SW480 (cell line): ENCODE measurements around the gene RASGRP1.

Source experiments
- DNase-seq: peaks from one replicate; pipeline ENCODE4 v3.0.0-alpha.2; 2016; ENCODE audit warnings: low spot score

Gene RASGRP1

DNA sequence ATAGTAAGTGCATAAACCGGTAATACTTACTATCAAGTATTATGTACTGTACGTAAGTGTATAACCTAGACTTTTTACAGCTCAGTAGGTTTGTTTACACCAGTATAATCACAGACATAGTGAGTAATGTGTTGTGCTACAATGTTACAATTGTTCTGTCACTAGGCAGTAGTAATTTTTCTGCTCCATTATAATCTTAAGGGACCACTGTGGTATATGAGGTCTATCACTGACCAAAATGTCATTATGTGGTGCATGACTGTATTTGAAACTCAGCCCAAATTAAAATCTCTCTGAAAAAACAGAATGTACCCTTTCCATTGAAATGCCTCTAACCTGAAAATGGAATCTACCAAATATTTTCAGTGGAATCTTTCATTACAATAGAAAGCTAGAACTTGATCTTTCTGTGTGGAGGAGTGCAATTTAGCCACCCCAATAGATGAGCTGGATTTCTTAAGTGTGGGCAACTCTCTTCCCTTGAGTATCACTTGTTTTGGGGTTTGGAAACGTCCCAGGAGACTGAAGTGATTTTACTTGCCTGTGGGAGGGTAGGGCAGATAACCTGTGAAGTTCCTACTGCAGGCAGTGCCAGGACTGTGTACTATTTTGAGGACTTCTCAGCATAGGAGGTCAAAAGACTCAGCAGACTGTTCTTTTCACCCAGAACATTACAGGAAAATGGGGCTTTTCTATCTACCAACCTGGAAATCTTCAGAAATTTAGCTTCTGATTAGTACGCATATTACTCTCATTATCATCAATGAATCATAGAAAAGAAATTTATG is 59.7 kb downstream of the RASGRP1 start:
- DNase-seq = no peak

DNA sequence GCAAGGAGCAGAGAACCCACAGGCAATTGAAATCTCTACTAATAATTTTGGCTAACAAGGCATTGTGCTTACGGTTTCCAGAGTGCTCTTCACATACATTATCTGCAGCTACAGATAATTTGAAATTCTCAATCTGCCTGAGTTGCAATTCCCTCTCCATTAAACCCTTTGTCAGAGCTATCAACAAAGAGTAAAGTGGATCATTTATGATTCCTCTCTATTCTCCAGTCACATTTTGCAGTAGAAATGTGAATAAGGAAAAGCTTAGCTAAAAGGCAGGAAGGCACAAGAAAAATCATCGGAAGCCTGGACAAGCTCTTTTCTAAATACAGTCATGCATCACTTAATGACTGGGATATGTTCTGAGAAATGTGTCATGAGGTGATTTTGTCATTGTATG is 61.1 kb downstream of the RASGRP1 start:
- DNase-seq = no peak

DNA sequence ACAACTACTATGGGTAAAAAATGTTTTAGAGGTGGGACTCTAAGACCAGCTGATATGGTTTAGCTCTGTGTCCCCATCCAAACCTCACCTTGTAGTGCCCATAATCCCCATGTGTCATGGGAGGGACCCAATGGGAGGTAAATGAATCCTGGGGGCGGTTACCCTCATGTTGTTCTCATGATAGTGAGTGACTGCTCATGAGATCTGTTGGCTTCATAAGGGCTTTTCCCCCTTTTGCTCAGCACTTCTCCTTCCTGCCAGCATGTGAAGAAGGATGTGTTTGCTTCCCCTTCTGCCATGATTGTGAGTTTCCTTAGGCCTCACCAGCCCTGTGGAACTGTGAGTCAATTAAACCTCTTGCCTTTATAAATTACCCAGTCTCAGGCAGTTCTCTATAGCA is 65.0 kb downstream of the RASGRP1 start:
- DNase-seq = no peak

DNA sequence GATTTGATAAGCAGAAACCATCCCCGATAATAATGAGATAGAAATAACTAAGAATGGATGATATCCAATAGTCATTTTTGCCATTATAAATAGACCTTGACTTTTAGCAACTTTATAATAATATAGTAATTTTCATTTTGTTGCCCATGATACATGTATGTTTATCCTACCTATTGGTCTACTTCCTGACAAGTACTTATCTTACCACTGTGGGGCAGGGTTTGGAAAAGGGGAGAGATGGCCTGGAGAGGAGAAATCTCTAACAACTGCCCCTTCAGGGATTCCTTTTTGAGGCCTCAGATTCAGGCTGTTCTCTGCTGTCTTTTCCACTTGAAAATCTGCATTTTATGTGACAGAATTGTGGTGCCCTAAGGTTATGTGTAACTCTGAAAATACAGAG is 68.5 kb downstream of the RASGRP1 start:
- DNase-seq = no peak

DNA sequence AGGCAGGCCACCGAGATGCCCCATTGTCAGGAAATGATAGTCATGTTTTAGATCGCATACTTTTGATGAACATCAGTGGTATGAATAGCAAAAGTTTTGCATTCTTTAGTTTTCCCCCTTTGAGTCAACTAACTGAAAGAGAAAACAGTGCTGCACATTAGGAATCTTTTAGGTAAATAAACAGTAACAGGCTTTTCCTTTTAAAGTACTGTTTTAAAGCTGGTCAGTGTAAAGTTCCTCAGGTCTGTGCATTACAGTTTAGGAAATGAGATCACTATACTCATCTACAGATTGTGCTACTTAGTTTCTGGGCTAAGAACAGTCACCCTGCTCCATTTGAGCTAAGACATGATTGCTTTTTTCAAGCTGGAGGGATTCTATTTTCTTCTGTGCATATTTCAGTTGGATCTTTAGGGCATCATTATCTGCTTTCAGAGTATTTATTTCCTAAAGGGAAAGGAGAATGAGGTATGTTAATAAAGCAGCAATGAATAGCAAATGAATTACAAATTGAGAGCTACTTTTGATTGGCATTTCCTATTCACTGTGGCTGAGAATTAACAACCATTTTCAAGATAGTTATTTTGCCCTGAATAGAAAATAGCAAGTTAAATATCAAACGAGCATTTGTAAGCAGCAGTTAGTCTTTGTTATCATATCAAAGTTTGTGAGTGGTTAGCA is 74.2 kb downstream of the RASGRP1 start:
- DNase-seq = no peak

DNA sequence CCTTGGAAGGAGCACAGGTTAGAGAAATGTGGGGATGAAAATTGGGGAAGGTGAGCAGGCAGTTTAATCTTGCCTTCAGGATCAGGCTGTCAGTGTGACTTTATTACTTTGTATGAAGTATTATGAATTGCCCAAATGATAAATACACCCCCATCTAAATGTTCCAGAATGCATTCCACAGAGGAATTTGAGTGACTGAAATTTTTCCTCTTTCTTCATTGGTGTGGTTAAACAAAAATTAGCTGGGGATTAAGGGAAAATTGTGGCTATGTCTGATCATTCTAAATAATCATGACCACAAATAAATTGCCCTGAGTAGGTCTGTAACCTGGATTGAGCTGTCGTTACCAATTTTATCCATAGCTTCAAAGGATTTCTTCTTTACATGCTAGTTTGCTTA is 77.2 kb downstream of the RASGRP1 start:
- DNase-seq = no peak

DNA sequence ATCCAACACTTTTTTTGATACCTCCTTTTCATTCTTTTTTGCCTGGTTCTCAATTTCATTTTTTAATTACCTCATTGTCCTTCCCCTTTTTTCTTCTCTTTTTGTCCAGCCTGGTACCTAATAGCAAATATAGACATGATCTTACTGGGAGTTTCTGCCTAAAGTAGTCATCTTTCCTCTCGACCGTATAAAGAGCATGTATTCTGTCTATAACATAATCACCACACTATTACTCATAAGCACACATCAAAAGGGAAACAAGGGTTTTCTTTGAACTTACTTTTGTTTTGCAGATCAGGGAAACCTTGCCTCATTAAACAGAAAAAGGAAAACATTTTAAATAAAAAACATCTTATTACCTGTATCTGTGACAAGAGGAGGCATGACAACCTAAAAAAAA is 77.7 kb downstream of the RASGRP1 start:
- DNase-seq = peak; percentile 7

DNA sequence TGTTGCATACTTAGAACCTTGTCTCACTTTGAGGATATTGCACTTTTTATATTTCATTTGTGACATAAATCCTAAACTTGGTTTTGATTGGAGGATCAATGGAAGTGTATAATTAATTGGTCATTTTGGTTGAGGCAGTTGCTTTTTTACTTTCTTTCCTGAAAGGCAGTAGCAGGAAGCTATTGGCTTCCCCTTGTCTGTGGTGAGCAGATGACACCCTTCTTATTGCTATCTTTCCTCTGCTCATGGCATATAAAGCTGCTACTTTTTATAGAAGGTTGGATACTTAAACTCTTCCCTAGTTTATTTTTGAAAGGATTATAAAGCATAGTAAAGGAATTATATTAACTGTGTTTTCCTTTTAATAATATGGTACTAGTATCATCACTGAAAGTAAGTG is 82.0 kb downstream of the RASGRP1 start:
- no peak for DNase-seq

DNA sequence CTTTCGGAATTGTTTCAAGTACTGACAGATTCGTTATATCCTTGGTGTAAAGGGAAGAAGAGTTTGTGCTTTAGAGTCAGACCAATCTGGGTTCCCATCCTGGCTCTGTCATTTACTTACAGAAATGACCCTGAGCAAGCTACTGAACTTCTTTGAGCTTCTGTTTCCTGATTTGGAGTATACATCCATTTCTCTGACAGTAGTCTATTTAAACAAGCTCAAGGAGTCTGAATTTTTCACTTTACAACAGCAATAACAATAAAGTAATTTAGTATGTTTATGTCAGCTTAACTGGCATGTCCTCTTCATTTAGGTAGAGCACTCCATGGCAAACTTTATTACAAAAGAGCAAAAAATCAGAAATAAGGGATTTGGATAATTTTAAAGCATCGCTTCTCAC is 82.9 kb downstream of the RASGRP1 start:
- no peak for DNase-seq

DNA sequence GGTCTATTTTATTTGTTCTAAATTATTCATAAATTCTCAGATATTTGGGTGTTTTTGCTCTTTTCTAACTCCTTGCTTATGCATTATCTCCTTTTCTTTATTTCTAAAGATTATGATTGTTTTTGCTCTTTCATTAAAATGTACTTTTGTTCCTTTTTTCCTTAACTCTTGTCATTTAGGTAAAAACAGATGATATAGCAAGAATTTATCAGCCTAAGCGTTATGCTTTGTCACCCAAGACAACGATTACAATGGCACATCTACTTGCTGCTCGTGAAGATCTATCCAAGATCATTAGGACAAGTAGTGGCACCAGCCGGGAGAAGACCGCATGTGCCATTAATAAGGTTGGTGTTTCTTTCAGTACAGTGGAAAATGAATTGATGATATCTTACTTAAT is 83.5 kb downstream of the RASGRP1 start:
- no peak for DNase-seq

DNA sequence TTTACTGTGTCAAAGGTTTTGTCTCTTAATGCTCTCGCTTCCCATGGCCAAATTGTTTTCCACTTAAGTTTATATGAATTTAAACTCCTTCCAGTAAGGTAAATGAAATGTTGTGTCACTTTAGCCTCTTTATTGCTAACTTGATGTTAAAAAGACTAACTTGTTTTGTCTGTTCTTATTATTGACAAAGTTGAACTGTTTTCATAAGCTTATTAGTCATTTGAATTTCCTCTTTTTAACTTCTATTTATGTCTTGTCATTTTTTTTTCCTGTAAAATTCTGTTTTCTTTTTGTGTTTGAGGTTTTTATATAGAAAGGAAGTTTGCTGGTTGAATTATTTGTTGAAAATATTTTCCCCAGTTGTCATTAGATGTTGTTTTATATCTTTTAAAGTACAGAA is 84.9 kb downstream of the RASGRP1 start:
- no peak for DNase-seq

DNA sequence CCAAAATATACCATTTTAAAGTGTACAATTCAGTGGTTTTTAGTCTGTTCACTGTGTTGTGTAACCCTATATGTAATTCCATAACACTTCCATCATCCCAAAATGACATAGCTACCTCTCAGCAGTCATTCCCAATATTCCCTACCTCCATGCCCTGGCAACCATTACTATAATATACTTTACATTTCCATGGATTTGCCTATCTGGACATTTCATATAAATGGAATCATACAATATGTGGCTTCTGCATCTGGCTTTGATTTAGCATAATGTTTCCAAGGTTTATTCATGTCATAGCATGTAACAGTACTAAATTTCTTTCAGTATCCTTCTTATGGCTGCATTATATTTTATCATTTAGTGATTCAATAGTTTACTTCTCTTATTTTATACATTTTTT is 85.3 kb downstream of the RASGRP1 start:
- no peak for DNase-seq

DNA sequence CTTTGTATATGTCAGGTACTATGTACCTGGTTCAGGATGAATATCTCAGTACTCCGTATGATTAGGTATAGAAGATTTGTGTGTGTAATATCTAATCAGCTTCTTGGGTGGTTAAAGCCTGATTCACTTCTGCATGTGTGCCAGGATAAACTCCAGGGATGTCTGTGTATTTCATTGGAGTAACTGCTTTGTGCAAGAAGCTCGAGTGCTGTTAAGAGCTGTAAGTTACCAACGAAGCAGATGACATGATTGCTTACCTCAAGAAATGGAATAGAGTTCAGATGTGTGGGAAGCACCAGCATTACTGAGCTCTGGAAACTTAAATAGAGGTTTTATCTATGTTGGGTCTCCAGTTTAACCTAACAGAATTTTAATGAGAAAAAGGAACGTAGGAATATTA is 87.0 kb downstream of the RASGRP1 start:
- DNase-seq = no peak

DNA sequence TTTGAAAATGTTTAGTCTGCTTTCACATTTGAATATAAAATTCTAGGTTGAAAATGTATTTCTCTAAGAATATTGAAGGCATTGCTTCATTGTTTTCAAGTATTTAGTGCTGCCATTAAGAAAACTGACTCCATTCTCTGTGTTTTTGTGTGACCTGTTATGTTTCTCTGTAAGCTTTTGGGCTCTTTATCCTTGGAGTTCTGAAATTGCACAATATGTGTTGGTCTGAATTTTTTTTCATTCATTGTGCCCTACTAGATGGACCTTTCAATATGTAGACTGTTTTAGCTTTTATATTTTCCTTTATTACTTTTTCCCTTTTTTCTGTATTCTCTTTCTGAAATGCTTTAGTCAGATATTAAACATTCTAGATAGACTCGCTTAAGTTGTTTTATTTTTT is 88.5 kb downstream of the RASGRP1 start:
- DNase-seq = no peak

DNA sequence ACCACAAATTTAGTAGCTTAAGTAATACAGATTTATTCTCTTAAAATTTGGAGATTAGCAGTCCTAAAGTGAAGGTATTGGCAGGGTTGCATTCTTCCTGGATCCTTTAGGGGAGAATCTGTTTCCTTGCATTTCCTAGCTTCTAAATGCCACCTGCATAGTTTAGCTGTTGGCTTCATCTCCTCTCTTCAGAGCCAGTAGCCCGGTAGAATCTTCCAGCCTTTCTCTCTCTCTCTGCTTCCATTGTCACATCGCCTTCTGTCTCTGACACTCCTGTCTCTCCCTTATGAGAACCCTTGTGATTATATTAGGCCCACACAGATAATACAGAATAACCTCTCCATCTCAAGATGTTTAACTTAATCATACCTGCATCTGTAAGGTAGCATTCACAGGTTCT is 89.3 kb downstream of the RASGRP1 start:
- DNase-seq = no peak

DNA sequence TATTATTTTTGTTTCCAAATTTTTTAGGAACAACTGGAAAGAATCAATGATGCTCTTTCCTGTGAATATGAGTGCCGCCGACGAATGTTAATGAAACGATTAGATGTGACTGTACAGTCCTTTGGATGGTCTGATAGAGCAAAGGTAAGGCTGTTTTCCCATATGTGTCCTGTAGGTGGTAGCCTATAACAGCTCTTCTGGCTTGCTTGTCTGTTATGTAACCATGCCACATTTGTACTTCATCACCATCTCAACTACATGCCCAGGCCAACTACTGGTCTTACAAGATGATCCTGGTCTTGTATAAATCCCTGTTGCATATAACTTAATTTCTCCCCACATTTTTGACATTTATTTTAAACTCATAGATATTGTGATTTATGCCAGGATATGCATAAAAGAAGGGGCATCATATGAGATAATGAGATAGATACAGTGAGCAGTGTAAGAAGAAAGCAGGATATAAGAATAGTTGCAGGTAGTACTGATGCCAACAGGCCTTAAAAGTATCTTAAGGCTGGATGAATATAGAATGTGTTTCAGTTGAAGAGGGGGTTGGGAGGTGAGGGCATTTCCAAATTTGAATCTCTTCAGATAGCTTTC is 90.4 kb downstream of the RASGRP1 start:
- peak; percentile 54 for DNase-seq

DNA sequence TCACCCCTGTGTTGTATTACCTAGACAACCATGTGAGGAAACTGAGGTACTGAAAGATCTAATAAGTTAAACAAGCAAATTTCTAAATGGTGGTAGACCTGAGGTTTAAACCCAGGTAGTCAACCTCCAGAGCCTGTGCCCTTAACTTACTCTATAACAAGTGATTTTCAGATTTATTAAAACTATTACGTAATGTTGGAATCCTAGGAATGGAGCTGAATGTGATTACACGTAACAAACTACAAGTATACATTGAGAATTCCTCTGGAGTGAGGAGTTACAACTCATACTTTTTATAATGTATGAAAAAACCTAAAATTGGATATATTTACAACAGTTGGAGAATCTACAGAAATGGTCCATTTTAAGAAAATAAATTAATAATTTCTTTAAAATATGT is 92.6 kb downstream of the RASGRP1 start:
- DNase-seq = no peak

DNA sequence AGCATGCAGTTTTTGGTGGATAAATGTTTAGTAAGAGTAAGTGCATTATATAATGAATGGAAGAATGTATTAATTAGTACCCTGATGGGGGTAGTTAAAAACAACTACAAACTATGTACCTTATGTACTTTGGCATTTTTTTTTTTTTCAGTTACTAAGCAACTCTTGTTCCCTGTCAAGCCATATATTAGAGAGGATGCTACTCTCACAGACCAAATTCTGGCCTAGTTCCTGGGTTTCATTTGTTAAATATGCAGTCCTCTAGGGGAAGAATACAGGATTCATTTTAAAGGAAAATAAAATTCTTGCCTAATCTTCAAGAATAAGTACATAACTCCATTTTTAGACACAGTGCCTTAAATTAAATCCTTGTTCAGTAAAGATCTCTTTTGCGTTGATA is 93.8 kb downstream of the RASGRP1 start:
- no peak for DNase-seq

DNA sequence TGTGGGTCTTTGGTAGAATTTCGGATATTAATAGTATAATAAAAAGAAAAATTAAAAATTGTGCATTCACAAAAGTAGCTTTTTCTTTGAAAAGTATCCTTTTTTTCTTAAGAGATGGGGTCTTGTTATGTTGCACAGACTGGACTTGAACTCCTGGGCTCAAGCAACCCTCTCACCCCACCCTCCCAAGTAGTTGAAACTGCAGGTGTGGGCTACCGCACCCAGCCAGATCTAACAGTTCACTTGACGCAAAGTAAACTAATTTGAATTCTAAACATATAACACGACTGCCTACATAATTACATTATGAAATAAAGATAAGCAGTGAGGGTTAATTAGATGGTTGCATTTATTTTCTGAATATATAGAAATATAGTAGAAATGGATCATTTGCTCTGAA is 99.9 kb downstream of the RASGRP1 start:
- no peak for DNase-seq

DNA sequence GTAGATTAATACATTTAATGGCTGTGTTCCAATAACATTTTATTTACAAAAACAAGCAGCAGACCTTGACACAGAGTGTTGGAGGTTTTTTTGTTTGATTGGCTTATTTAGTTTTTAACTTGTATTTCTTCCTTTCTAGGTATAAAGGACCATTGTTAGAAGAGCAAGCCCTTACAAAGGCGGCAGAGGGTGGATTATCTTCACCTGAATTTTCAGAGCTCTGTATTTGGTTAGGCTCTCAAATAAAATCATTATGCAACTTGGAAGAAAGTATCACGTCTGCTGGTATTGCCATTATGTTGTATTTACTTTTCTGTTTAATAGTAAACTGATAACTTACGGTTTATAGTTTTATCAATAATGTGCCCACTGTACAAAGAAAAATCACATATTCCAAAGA is 100.7 kb downstream of the RASGRP1 start:
- no peak for DNase-seq

DNA sequence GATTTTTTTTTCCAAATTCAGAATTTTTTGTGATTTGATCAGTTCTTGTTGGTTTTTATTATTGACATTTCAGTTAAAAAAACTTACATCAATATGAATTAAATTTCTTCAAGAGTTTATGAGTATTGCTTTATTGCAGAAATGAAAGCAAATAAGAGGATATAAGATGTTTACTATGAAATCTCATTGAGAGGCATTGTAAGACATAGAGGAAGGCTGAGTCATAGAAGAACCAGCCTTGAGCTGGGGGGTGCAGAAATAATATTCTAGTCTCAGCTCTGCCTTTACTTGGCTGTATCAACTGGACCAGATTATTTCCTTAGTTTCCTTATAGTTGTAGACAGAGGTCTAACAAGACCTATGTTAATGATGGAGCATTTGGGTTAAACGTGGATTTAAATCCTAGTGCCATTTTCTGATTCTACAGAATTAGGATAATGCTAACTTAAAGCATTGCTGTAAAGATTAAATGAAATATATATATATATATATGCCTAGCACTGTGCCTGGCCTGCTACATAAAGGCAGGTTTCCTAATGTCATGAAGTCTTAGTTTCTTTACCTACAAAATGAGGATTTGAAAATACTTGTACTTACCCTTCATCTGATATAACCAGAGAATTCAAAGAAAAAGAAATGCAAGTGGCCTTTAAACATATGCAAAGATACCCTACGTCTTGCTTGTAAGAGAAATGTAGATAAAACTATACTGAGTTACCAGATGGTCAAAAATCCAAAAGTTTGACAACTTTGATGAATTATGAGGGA is 103.4 kb downstream of the RASGRP1 start:
- no peak for DNase-seq

DNA sequence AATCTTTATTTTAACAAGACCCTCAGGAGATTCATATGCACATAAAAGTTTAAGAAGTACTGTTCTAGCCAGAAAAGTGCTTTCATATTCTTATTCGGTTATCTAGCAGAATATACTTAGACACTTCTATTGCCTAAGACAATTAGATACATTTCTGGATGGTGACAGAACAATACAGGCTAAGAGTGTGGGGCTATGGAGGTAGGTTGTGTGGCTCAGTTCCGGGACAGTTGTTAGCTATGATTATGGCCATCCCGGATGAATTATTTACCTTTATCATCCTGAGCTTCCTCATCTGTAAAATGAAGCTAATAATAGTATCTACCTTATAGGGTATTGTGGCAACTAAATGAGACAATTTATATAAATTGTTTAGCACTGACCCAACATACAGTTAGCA is 104.1 kb downstream of the RASGRP1 start:
- no peak for DNase-seq

DNA sequence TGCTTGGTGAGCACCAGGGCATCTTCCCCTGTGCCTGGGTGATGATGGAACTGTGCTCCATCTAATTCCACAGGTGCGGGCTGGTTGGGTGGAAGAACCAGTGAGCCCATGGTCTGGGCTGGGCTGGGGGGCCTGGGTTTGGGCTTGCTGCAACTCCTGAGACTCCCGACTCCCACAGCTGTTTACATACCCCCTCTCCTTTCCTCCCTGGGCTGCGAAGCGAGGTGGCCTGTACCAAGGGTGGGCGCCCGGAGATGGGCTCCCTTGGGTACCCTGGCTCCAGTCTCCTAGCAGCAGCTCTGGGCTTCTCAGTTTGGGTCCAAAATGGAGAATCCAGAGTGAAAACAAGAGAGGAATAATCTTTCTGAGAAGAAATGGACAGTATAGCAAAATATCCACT is 105.1 kb downstream of the RASGRP1 start:
- no peak for DNase-seq
